MCF 10A (cell line): ENCODE measurements around the gene NECTIN4. TPM values are rescaled to one million over a fixed set of nuclear protein-coding genes. Genes with fewer than 3 reads are reported as not detected.
"Not testable (repeated sequence)": the region's sequence is repeated elsewhere in the genome, so short reads cannot be mapped to it uniquely, and the experiment has no call there.

Source experiments
- BruUV-seq: library from RNA; stranded (reverse); fragments of 400-500 nt; replicated peaks from 2 replicates; lab custom pipeline; 2021; lab: Mats Ljungman, UMichigan
- CTCF ChIA-PET: fragments of 300-600 bp; sonication (Branson Sonifier 250); formaldehyde crosslinking; extraction: SDS; loops from one replicate; lab custom pipeline; 2021; ENCODE audit warnings: antibody characterized with exemption, inconsistent platforms; lab: Yijun Ruan, JAX
- POLR2A ChIA-PET: fragments of 300-600, 350-650 bp; sonication (Branson Sonifier 250); formaldehyde crosslinking; extraction: SDS; loops from one replicate; lab custom pipeline; 2020; ENCODE audit warnings: antibody characterized with exemption, inconsistent platforms; lab: Yijun Ruan, JAX
- DNase-seq: peaks from one replicate; pipeline ENCODE4 v3.0.0-alpha.2; 2018; ENCODE audit not compliant: unreplicated experiment
- H3K27ac Mint-ChIP-seq: one replicate; pipeline ENCODE4 v1.8.0; 2022; ENCODE audit warnings: mild to moderate bottlenecking, low read depth, mixed read lengths; ENCODE audit not compliant: unreplicated experiment
- H3K27me3 Mint-ChIP-seq: one replicate; pipeline ENCODE4 v1.8.0; 2022; ENCODE audit warnings: mixed read lengths; ENCODE audit not compliant: insufficient read depth, unreplicated experiment
- H3K36me3 Mint-ChIP-seq: one replicate; pipeline ENCODE4 v1.8.0; 2022; ENCODE audit warnings: mild to moderate bottlenecking, moderate library complexity, mixed read lengths; ENCODE audit not compliant: insufficient read depth, unreplicated experiment
- H3K4me1 Mint-ChIP-seq: one replicate; pipeline ENCODE4 v1.8.0; 2022; ENCODE audit warnings: mixed read lengths; ENCODE audit not compliant: insufficient read depth, unreplicated experiment
- H3K4me3 Mint-ChIP-seq: one replicate; pipeline ENCODE4 v1.8.0; 2022; ENCODE audit warnings: mild to moderate bottlenecking, moderate library complexity, mixed read lengths; ENCODE audit not compliant: unreplicated experiment
- H3K9me3 Mint-ChIP-seq: one replicate; pipeline ENCODE4 v1.8.0; 2022; ENCODE audit warnings: mixed read lengths; ENCODE audit not compliant: unreplicated experiment
- intact Hi-C: fragments of 100-400 bp; cut with micrococcal nuclease; formaldehyde crosslinking; loops from 2 replicates; pipeline ENCODE4 v1.14.1; 2022
- total RNA-seq: library from RNA; stranded (reverse); gene quantifications from 2 replicates; pipeline ENCODE4 v1.2.3, GENCODE V29; 2022
- TF ChIP-seq, protein P1 (sequence below): fragments of 200-600 bp; IDR thresholded peaks from one replicate; pipeline ENCODE4 v1.8.0; 2022; ENCODE audit warnings: antibody characterized with exemption, mild to moderate bottlenecking; ENCODE audit not compliant: unreplicated experiment

NECTIN4 gene
- total RNA-seq, 1 experiment from 2014 or later: 7.0 TPM

GRCh38 chr1:161117759-161118581 is 28.6 kb upstream of the NECTIN4 start, which contains the start of the genes NIT1 and PFDN2:
NIT1 (plus strand) TSS chr1:161118105; CDS start chr1:161118177, 72 bp downstream.
PFDN2 (minus strand) TSS chr1:161118037; CDS start chr1:161118026, 11 bp downstream.
- POLR2A ChIA-PET: interaction anchor here (0.6 to 6.9 kb wide), 27 partner anchors 9 to 1020 kb away, joined by 3 to 112 read pairs (median 5); partner anchors contain the start of genes F11R, KLHDC9, NDUFS2 and PPOX
- H3K4me3 Mint-ChIP-seq: peak within 1 kb of the TSS; percentile 97
- H3K27ac Mint-ChIP-seq: peak within 1 kb of the TSS; percentile 95
- no TSS peak for BruUV-seq
- peak; percentile 85 for DNase-seq
- TF ChIP-seq, protein P1, sequence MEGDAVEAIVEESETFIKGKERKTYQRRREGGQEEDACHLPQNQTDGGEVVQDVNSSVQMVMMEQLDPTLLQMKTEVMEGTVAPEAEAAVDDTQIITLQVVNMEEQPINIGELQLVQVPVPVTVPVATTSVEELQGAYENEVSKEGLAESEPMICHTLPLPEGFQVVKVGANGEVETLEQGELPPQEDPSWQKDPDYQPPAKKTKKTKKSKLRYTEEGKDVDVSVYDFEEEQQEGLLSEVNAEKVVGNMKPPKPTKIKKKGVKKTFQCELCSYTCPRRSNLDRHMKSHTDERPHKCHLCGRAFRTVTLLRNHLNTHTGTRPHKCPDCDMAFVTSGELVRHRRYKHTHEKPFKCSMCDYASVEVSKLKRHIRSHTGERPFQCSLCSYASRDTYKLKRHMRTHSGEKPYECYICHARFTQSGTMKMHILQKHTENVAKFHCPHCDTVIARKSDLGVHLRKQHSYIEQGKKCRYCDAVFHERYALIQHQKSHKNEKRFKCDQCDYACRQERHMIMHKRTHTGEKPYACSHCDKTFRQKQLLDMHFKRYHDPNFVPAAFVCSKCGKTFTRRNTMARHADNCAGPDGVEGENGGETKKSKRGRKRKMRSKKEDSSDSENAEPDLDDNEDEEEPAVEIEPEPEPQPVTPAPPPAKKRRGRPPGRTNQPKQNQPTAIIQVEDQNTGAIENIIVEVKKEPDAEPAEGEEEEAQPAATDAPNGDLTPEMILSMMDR: no peak
- no peaks in the 10 kb centered on the region for H3K9me3 Mint-ChIP-seq
- H3K4me1 Mint-ChIP-seq: peaks cover 50% of the 10 kb centered on the region
- CTCF ChIA-PET: interaction anchor here (0.6 to 4.6 kb wide), 16 partner anchors 15 to 288 kb away, joined by 3 to 30 read pairs (median 4); partner anchors contain the start of genes DEDD, KLHDC9, PPOX and USF1
- peaks cover 68% of the 10 kb centered on the region for H3K36me3 Mint-ChIP-seq
- intact Hi-C loops: loop anchor here (2.0 kb wide), 1 partner anchor 49 kb away; the partner anchor contains the start of gene PPOX
- no peaks in the 10 kb centered on the region for H3K27me3 Mint-ChIP-seq

GRCh38 chr1:161115961-161116360 is 26.6 kb upstream of the NECTIN4 start:
- POLR2A ChIA-PET: interaction anchor here (0.7 to 6.9 kb wide), 11 partner anchors 10 to 401 kb away, joined by 3 to 112 read pairs (median 12); partner anchors contain the start of genes B4GALT3, F11R, PPOX and USP21

GRCh38 chr1:161115132-161115711 is 25.9 kb upstream of the NECTIN4 start:
- peak overlapping the region; percentile 88 for H3K27ac Mint-ChIP-seq
- H3K9me3 Mint-ChIP-seq: no peaks in the 10 kb centered on the region

More at GRCh38 chr1:161115961-161116360, 26.6 kb upstream of the NECTIN4 start:
- H3K4me3 Mint-ChIP-seq: peak overlapping the region; percentile 97
- DNase-seq, H3K27me3 Mint-ChIP-seq, BruUV-seq, H3K9me3 Mint-ChIP-seq: not testable (repeated sequence)
- intact Hi-C loops: loop anchor here (1.0 kb wide), 2 partner anchors 16 to 42 kb away; partner anchors contain the start of gene DEDD
- H3K36me3 Mint-ChIP-seq: peaks cover 54% of the 10 kb centered on the region
- H3K27ac Mint-ChIP-seq: peak overlapping the region; percentile 88
- H3K4me1 Mint-ChIP-seq: peaks cover 57% of the 10 kb centered on the region
- CTCF ChIA-PET: interaction anchor here (0.6 to 4.6 kb wide), 7 partner anchors 18 to 86 kb away, joined by 3 to 30 read pairs (median 7); partner anchors contain the start of genes KLHDC9 and PPOX

More at GRCh38 chr1:161115132-161115711, 25.9 kb upstream of the NECTIN4 start:
- H3K36me3 Mint-ChIP-seq: peaks cover 49% of the 10 kb centered on the region
- intact Hi-C loops: loop anchor here (1.0 kb wide), 2 partner anchors 17 to 41 kb away; partner anchors contain the start of gene DEDD
- TF ChIP-seq, protein P1: no peak
- BruUV-seq: no TSS peak
- peaks cover 55% of the 10 kb centered on the region for H3K4me1 Mint-ChIP-seq
- POLR2A ChIA-PET: interaction anchor here (0.6 to 6.9 kb wide), 16 partner anchors 9 to 400 kb away, joined by 3 to 112 read pairs (median 4); partner anchors contain the start of genes B4GALT3, F11R, PPOX and TSTD1
- H3K4me3 Mint-ChIP-seq: peak overlapping the region; percentile 97
- H3K27me3 Mint-ChIP-seq: no peaks in the 10 kb centered on the region
- peak; percentile 99 for DNase-seq
- CTCF ChIA-PET: interaction anchor here (0.6 to 4.6 kb wide), 6 partner anchors 17 to 90 kb away, joined by 3 to 30 read pairs (median 6); partner anchors contain the start of gene KLHDC9
